KBM-7 (cell line): ENCODE data around the gene ACSS2.
A peak's percentile ranks its signal among the peaks of the same experiment; 100 is the strongest.

Source experiments
- DNase-seq: peaks from one replicate; pipeline ENCODE4 v3.0.0-alpha.2; 2015
- in situ Hi-C: fragments of 300-500 bp; cut with MboI; formaldehyde crosslinking; loops from 2 replicates; pipeline ENCODE4 v1.14.3; 2020; ENCODE audit warnings: low sequenced_read_pairs, low pct_unique_long_range_greater_than_20kb, mixed read lengths

Gene ACSS2, protein sequence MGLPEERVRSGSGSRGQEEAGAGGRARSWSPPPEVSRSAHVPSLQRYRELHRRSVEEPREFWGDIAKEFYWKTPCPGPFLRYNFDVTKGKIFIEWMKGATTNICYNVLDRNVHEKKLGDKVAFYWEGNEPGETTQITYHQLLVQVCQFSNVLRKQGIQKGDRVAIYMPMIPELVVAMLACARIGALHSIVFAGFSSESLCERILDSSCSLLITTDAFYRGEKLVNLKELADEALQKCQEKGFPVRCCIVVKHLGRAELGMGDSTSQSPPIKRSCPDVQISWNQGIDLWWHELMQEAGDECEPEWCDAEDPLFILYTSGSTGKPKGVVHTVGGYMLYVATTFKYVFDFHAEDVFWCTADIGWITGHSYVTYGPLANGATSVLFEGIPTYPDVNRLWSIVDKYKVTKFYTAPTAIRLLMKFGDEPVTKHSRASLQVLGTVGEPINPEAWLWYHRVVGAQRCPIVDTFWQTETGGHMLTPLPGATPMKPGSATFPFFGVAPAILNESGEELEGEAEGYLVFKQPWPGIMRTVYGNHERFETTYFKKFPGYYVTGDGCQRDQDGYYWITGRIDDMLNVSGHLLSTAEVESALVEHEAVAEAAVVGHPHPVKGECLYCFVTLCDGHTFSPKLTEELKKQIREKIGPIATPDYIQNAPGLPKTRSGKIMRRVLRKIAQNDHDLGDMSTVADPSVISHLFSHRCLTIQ

DNA sequence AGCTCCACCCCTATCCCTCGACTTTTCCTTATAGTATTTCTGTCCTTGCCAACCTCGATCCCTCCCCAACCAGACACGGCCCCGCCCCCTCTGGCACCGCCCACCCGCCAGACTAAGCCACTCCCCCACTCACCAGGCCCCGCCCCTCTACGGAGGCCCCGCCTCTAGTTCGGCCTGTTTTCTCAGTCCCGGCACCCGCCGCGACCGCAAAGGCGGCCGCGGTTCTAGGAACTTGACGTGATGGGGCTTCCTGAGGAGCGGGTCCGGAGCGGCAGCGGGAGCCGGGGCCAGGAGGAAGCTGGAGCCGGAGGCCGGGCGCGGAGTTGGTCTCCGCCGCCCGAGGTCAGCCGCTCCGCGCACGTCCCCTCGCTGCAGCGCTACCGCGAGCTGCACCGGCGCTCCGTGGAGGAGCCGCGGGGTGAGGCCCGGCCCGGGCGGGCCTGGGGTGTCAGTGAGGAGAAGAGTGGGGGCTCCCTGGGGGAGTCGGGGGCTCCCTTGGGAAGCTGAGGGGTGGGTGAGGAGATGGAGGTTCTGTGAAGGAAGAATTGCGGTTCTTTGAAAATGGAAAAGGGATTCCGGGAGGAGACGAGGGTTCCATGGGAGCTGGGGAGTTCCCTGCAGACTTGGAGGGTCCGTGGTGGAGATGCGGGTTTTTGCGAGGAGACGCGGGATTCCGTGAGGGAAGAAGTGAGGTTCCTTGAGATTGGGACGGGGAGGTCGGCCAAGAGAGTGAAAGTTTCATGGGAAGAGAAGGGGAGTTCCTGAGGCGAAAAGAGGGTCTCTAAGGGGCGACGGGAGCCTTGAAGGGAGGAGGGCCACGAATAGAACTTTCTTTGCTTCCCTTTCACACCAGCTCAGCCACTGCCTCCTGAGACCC, at the start of gene ACSS2:
Gene ACSS2 (plus strand): TSS at position 207 of the 877 bp plus-strand sequence. CDS start 34 bp downstream, at position 241.
- in situ Hi-C loops: no loop called here
- DNase-seq: peak; percentile 32

DNA sequence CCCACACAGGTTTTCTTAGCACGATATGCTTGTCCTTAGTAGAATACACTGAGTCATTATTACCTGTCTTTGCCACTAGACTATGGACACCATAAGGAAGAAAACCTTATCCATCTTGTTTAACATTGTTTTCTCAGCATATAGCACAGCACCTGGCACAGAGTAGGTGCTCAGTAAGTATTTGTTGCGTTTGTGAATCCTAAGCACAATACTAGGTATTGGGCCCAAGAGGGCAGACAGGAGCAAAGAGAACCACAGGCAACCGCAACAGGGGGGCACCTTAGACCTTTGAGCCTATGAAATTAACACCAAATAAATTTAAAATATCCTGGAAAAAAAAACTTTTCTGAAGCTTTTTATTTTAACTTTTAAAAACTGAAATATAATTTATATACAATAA, 47.2 kb upstream of the ACSS2 start:
- DNase-seq: no peak
- in situ Hi-C loops: loop anchor here (25.0 kb wide), 1 partner anchor 433 kb away; no protein-coding TSS in a partner anchor

DNA sequence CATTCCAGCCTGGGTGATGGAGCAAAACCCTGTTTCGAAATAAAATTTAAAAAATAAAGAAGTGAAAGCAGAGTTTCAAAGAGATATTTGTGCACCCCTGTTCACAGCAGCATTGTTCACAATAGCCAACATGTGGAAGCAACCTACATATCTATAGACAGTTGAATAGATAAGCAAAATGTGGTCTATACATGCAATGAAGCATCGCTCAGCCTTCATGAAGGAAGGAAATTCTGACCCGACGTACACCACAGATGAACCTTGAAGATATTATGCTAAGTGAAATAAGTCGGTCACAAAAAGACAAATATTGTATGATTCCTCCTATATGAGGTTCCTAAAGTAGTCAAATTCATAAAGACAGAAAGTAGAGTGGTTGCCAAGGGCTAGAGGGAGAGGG, 44.5 kb upstream of the ACSS2 start:
- in situ Hi-C loops: loop anchor here (25.0 kb wide), 1 partner anchor 430 kb away; no protein-coding TSS in a partner anchor

DNA sequence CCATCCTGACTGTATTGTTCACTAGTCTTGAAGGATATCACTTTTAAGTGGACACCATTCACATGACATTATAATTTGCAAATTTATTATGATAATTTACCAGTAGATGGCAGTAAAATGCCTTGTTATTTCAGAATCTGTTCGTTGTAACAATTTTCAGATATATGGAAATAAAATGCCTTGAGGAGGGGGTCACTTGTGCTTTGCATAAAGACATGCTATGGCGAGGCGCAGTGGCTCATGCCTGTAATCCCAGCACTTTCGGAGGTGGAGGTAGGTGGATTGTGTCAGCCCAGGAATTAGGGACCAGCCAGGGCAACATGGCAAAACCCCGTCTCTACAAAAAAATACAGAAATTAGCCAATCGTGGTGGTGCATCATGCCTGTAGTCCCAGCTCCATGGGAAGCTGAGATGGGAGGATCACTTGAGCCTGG, 41.9 kb upstream of the ACSS2 start:
- peak; percentile 73 for DNase-seq
- in situ Hi-C loops: loop anchor here (25.0 kb wide), 1 partner anchor 428 kb away; no protein-coding TSS in a partner anchor

More for the DNA sequence above, 44.5 kb upstream of the ACSS2 start:
- no peak for DNase-seq

GRCh38 chr20:34842143-34842542, 34.3 kb upstream of the ACSS2 start:
- in situ Hi-C loops: loop anchor here (25.0 kb wide), 1 partner anchor 420 kb away; no protein-coding TSS in a partner anchor
- DNase-seq: no peak

DNA sequence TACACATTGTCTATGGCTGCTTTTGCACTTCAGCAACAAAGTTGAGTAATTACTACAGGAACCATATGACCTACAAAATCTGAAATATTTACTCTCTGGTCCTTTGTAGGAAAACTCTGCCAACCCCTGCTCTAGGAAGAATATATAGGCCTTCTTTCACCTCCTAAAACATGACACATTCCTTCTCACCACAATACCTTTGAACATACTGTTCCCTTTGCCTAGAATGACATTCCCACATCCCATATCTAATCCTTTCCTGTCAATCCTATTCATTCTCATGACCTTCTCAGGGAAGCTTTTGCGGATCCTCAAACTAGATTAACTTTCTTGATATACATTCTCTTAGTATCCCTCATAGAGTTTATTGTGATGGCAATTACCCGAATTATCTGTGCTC, 33.0 kb upstream of the ACSS2 start:
- no peak for DNase-seq
- in situ Hi-C loops: loop anchor here (25.0 kb wide), 1 partner anchor 419 kb away; no protein-coding TSS in a partner anchor

DNA sequence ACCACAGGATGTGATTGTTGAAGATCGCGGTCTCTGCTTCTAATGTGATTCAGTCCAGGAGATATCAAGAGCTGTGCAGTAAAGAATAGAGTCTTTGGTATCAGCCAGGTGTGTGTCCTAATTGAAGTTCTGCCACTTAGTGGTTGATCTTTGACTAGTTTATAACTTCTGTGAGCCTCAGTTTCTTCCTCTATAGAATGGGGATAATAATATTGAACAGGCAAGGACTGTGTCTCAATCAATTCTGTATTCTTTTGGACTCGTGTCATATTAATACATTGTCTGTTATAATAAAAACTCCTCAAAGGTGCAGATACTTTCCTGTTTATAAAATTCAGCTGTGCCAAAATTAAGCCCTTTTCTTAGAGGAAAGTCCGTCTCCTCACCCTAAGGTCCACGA, 27.8 kb upstream of the ACSS2 start:
- in situ Hi-C loops: loop anchor here (25.0 kb wide), 1 partner anchor 414 kb away; no protein-coding TSS in a partner anchor
- no peak for DNase-seq

- DNase-seq: no peak
- in situ Hi-C loops: loop anchor here (25.0 kb wide), 1 partner anchor 413 kb away; no protein-coding TSS in a partner anchor
Observed at GRCh38 chr20:34849778-34850177, 26.6 kb upstream of the ACSS2 start.

GRCh38 chr20:34850969-34851368, 25.4 kb upstream of the ACSS2 start:
- in situ Hi-C loops: no loop called here

GRCh38 chr20:34852298-34852697, 24.1 kb upstream of the ACSS2 start:
- in situ Hi-C loops: no loop called here
- DNase-seq: no peak

More at GRCh38 chr20:34850969-34851368, 25.4 kb upstream of the ACSS2 start:
- DNase-seq: no peak

GRCh38 chr20:34859367-34859766, 17.0 kb upstream of the ACSS2 start:
- in situ Hi-C loops: no loop called here
- DNase-seq: no peak

DNA sequence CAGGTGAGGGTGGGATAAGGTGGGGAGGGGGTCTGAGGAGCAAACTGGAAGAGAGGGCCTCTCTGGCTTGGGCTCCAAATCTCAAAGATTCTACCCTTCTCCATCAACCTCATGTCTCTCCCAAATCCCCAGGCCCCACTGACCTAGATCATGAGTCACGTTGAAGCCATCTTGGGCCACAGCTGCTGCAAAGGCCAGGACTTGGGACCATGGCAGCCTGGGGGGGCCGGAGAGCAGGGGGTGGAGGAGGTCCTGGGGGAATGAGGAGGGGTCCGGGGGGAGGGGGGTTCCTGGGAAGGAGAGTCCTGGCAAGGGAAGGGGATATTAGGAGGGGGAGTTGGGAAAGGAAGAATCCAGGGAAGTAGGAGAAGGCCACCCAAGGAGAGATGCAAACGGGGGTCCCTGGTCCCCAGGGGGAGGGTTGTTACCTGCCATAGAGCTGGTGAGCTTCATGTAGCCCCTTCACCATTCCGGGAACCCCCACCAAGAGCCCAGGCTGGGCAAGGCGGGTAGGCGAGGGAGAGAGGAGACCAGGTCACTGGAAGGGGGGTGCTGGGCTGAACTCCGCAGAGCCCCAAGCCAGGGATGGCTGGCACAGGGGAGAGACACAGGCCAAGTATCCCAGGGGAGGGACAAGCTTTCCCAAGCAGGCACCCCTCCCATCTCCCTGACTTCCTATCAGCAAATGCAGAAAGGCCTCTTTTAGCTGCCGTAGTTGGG, 16.4 kb upstream of the ACSS2 start:
- in situ Hi-C loops: no loop called here
- DNase-seq: no peak

DNA sequence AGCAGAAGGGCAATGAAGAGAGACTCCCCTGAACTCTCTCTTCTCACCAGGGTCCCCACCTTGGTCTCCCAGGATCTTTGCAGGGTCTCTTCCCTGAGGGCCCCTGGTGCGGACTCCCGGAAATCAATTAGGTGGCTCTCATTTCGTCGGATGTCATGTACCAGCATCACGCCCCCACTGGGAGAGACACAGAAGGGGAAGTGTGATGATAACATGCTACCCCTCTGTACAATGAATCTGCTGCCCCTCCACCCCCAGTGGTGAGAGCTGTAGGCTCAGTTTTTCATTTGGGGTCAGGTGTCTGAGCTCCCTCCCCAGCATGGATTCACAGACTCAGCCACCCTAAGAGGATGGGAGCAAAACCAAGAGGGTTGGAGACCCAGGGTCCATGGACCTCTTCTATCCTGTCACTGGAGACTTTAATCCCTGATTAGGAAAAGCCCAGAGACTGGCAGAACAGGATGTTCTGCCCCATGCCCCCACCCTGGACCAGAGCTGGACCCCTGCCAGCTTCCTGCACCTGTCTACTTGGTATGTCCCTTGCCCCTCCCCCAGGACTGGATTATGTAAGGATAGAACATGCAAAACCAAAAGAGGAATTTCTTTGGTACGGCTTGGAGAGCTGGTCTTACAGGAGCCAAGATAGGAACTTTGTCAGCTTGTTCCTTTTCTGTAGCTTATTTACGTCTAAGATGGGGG, 14.9 kb upstream of the ACSS2 start:
- in situ Hi-C loops: no loop called here
- DNase-seq: peak; percentile 31

DNA sequence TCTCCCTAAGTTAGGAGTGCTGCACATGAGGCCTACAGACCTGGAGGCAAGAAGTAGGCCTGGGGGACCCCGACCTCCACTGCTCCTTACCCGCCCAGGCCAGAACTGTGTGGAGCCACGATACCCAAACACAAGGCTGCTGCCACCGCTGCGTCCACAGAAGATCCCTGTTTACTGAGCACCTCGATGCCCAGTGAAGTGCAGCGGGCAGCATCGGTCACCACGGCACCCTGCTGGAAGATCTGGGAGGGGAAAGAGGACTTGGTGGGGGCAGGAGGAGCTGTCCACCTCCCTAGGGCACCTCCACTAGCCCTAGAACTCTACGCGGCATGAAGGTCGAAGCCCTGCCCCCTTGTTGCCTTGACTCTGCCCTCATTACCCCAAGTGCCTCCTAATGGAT, 13.7 kb upstream of the ACSS2 start:
- in situ Hi-C loops: no loop called here
- DNase-seq: no peak

GRCh38 chr20:34863421-34863965, 12.9 kb upstream of the ACSS2 start:
- in situ Hi-C loops: no loop called here
- DNase-seq: no peak

DNA sequence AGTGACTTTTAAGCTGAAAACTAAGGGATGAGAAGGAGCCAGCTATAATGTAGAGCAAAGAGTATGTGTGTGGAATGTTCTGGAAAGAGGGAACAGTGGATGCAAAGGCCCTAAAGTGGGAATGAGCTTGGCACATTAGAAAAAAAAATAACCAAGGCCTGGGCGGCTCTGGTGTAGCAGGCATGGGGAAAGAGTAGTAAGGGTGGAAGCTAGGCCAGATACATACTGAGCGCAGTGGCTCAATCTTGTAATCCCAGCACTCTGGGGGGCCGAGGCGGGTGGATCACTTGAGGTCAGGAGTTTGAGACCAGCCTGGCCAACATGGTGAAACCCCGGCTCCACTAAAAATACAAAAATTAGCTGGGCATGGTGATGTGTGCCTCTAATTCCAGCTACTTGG, 12.2 kb upstream of the ACSS2 start:
- no peak for DNase-seq
- in situ Hi-C loops: no loop called here

DNA sequence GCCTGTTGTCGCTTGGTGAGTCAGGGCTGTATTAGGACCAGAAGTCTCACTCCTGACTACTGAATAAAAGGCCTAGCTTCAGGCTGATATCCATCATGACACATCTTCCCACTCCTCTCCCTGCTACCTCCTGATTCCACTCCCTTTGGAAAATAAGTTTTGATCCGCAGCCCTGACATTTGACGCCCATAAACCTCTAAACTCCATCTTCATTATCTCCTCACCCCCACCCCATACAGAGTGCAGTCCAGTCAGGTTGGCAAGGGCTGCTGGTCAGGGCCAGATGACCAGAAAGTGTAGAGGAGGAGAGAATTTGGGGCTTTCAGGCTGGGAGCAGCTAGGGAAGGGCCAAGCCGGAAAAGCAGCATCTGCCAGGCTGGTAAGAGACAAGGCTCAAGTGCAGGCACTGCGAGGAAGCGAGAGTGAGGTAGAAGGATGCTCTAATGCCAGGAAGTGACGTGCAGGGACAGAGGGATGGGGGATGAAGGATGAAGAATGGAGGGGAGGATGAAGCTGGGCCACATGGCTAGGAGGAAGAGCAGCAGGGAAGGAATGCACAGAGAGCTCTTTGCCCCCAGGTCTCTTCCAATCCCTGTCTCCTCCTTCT, 5.0 kb upstream of the ACSS2 start:
- in situ Hi-C loops: no loop called here
- no peak for DNase-seq
